EH (cell line): ENCODE data around the gene DNAJC5G.
A peak's percentile ranks its signal among the peaks of the same experiment; 100 is the strongest.

Experiments
- DNase-seq: peaks from one replicate; pipeline ENCODE4 v3.0.0-alpha.2; 2015; ENCODE audit warnings: low read depth

Gene DNAJC5G

DNA sequence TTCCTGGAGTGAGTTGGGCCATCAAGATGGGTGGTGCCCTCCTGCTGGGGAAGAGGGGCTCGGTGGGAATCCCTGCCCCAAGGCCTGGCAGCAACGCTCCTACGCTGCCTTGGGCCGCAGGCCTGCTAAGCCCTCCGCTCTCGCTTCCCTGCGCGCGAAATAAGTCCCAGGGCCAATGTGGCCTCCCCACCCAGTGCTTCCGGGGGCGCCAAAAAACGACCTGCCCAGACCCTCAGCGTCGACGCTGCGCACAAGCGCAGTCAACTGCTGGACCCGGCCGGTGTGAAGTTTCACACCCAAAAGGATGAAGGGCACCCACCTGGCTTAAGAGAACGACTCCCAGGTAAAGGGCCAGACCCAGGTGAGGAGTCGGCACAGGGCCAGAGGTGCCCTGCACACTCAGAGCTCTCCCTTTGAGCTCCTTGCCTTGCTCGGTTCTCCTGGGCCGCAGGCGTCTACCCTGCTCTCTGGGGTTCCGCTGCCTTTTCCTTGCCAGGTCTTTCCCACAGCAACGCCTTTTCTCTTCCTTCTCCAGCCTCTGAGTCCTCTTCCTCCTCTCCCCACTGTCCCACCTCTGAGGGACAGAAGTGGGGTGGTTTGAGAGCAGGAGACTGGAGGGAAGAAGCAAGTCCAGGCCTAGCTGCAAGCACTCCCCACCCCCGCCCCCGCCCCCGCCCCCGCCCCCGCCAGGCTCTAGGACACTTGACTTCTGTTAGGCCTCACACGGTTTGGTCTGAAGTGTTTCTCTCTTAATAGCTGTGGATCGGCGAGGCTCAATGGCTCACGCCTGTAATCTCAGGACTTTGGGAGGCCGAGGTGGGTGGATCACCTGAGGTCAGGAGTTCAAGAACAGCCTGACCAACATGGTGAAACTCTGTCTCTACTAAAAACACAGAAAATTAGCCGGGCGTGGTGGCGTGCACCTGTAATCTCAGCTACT, at the start of gene DNAJC5G:
TSS of gene DNAJC5G (plus strand) at position 223 of the 940 bp plus-strand sequence. CDS start 1,296 bp downstream, outside the sequence.
- no peak for DNase-seq

GRCh38 chr2:27225526-27225925, 49.7 kb upstream of the DNAJC5G start:
- no peak for DNase-seq

GRCh38 chr2:27227501-27227900, 47.7 kb upstream of the DNAJC5G start:
- DNase-seq, result peak; percentile 13

DNA sequence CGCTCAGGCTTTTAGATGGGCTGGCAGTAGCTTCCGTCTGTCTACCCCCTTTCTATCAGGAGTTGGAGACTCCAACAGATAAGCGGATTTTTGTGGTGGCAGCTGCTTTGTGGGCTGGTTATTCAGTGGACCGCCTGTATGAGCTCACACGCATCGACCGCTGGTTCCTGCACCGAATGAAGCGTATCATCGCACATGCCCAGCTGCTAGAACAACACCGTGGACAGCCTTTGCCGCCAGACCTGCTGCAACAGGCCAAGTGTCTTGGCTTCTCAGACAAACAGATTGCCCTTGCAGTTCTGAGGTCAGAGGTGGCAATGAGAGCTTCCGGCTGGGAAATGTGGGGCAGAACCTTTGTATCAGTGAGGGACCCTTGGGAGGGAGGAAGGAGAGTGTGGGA, 43.3 kb upstream of the DNAJC5G start:
- DNase-seq, result no peak

- DNase-seq, result no peak
Measured at GRCh38 chr2:27233341-27233740, 41.9 kb upstream of the DNAJC5G start.

GRCh38 chr2:27236136-27236535, 39.1 kb upstream of the DNAJC5G start:
- DNase-seq, result no peak

DNA sequence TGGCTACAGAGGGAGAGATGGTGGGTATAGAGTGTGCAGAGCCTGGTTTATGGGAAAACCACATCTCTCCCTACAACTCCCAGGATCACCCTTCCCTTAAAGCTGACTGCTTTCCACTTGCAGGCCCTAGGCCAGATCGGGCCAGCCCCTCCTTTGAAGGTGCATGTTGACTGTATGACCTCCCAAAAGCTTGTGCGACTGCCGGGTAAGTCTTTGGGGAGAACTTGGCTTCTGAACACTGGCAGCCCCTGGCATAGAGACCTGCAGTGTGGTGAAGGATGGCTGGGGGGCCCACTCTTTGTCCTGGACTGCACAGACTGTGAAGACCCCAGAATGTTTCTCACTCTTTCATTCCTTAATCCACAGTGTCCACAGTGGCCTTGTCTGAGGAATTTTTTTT, 38.6 kb upstream of the DNAJC5G start:
- no peak for DNase-seq

GRCh38 chr2:27237341-27237945, 37.8 kb upstream of the DNAJC5G start:
- DNase-seq, result no peak

DNA sequence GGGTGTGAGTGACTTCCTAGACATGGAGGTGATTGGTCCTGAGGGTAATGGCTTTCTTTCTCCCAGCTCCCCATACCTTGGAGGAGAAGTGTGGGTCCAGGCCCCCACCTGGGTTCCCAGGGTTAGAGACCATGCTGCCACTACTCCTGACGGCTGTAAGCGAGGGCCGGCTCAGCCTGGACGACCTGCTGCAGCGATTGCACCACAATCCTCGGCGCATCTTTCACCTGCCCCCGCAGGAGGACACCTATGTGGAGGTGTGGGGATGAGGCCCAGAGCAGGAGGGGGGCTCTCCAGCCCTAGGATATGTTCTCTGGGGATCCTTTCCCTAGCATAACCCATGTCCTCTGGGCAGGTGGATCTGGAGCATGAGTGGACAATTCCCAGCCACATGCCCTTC, 36.3 kb upstream of the DNAJC5G start:
- no peak for DNase-seq

GRCh38 chr2:27240406-27240805, 34.8 kb upstream of the DNAJC5G start:
- DNase-seq, result no peak

GRCh38 chr2:27241761-27242613, 33.2 kb upstream of the DNAJC5G start:
- peak; percentile 13 for DNase-seq

GRCh38 chr2:27242614-27242951, 32.6 kb upstream of the DNAJC5G start:
- DNase-seq, result no peak

- DNase-seq, result no peak
Measured at GRCh38 chr2:27243391-27244130, 31.7 kb upstream of the DNAJC5G start.

DNA sequence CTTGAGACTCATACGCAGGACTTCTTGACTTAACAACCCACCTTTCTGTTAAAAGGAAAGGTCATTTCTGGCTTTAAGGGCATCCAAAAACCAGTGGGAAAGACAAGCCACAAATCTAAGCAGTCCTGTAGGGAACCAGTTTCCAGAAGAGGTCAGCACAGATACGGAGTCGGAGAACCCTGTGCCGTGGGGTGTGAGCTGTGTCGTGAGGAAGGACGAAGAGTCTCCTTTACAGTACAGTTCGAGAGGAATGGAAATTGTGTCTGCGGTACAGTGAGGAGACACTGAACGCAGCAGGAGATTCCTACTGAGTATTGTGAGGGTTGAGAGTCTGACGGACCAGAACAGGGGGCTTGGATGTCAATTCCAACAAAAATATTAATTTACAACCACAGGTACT, 30.1 kb upstream of the DNAJC5G start:
- no peak for DNase-seq

- no peak for DNase-seq
Measured at GRCh38 chr2:27245626-27246025, 29.6 kb upstream of the DNAJC5G start.

DNA sequence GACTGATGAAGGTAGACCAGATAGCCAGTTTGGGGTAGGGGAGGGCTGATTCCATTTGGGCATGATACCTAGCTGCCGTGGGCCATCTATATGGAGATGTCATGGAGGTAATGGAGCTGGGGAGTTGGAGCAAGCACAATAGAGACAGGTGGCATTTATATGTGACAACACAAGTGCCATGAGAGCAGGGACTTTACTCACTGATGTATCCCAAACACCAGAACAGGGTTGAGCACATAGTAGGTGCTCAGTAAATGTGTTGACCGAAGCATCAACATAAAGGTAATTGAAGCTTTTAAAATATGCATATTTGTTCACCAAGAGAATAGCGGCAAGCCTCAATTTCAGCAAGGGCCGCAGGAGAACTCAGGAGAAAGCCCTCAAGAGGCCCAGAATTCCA, 27.3 kb upstream of the DNAJC5G start:
- no peak for DNase-seq

GRCh38 chr2:27249159-27249890, 25.9 kb upstream of the DNAJC5G start:
- peak; percentile 79 for DNase-seq

GRCh38 chr2:27249891-27250651, 25.2 kb upstream of the DNAJC5G start:
- peak; percentile 39 for DNase-seq

- DNase-seq, result no peak
Measured at GRCh38 chr2:27250652-27251379, 24.4 kb upstream of the DNAJC5G start.

DNA sequence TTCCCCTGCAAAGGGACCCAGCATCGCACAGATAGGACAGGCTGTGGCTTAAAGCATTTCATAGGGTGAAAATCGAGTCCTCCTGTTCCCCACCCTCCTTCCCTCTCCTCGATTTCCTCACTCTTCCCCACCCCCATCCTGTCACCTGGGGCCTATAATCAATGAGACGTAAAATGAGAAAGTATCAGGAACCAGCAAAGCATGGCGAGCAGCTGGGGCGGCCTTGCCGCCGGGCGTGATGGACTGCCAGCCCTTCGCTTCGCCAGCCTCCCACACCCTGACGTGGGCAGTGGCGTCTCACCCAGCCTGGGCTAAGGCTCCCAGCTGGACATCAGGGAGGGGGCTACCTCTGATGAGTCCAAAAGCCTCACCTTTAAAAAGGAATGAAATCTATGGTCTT, 23.5 kb upstream of the DNAJC5G start:
- no peak for DNase-seq
